ENCODE measurements around the gene KRT34.

Gene KRT34

DNA sequence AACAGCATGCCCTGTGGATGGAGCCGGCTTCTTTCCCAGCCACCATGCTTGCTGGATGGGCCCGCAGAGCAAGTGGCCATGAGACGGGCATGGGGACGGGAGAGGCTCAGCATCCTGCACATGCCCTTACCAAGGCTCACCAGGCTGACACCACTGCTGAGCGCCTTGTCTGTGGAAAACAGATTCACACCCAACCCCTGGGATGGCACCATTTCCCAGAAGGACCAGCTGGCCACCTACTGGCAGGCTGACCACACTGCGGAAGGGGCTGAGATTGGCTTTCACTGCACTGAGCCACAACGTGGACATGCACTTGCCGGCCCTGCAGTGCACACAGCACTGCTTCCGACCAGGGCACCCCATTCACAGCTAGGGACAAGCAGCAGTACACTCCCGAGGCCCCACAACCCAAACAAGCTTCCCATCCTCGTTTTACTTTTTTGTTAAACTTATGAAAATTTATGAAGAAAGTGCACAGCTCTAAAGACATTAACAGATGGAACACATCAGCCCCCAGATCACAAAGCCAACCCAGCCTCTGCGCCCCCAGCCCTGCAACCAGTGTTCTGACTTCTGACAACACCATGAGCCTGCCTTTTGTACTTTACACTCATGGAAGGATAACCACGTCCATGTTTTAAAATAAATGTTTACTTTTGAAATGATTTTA is 52.7 kb downstream of the KRT34 start:
- no peak for DNase-seq

DNA sequence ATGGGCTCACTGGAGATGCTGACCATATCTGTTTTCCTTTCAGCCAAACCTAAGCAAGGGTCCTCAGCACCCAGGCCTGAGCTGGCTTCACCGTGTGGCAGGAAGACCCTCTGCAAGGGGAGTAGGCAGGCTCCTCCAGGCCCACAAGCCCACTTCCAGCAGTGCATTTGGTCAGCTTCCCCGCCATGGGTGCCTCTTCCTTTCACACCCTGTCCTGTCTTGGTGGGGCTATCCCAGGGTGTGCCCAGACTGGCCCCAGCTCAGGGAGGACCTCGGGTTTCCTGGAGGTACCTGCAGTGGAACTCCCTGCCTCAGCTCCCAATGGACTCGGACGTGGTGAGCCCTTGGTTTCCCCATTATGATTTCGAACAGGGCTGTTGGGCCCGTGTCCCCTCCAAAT is 53.9 kb downstream of the KRT34 start:
- DNase-seq, result no peak
